ENCODE measurements around the gene C4orf50. TPM values are rescaled to one million over a fixed set of nuclear protein-coding genes. Genes with fewer than 3 reads are reported as not detected.

Gene C4orf50
- total and polyA plus RNA-seq, 2 experiments from 2014 or later: not detected

DNA sequence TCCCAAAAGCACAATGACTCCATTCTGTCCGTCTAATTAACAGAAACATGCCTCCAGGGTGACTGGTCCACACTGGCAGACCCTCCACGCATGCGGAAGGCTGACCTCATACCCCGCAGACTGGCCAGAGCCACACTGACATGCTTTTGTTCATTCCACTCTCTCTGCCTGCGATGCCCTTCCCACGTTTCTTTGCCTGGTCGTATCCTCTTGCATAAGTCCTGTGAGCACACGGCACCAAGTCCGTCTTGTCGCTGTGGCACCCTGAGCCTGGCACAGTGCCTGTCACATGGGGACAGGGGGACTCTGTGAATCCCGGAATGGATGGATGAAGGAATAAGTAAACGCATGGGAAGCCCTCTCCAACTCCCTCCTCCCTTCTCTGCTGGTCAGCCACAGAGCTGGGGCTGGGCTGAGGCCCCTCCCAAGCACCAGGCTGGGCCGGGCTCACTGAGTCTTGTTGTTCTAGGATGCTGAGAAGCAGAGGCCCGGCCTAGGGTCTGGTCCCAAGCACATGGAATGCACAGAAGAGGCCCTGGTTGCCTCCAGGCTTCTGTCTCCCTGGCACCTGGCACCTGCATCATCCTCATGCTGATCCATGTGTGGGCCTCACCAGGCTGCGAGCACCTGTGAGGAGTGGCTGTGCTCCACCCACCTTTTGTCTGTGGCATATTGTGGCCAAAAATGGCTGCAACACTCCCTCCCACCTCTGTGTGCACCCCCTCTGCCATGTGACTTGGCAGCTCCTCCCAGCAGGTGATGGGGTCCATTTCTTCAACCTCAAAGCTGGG lies 38.9 kb upstream of the C4orf50 start:
- in situ Hi-C loops (cut with MboI): no loop called here
- Histone ChIP-seq H3K4me3 (no peak overlapping the region), H2AFZ (no peak overlapping the region), H3K4me1 (ENCODE audit: insufficient read depth) (no peaks in the 10 kb centered on the region), H3F3A (ENCODE audit: insufficient read depth) (peaks cover 4% of the 10 kb centered on the region; the same call in 1 of the 2 replicates), H3K9ac (no peak overlapping the region), H3K9me2 (ENCODE audit: insufficient read depth) (no peaks in the 10 kb centered on the region), H3K27ac (no peak overlapping the region), H3K4me2 (ENCODE audit: unreplicated experiment) (no peak overlapping the region), H4K20me1 (ENCODE audit: insufficient read depth) (no peaks in the 10 kb centered on the region), H3K9me3 (ENCODE audit: low read depth) (no peaks in the 10 kb centered on the region), H3K79me2 (ENCODE audit: insufficient read depth) (no peaks in the 10 kb centered on the region), H3K36me3 (ENCODE audit: low read depth) (no peaks in the 10 kb centered on the region), H3K27me3 (replicated peaks; ENCODE audit: insufficient read depth) (no peaks in the 10 kb centered on the region)
- TF ChIP-seq EZH2 (IDR thresholded peaks at IDR 0.05; ENCODE audit: insufficient read depth, poor library complexity, severe bottlenecking): no peak
- TF ChIP-seq EZH2phosphoT487 (IDR thresholded peaks at IDR 0.05; ENCODE audit: insufficient read depth, low read depth): no peak
- no peak for DNase-seq
- 56 to 58% methylated on average over 15 of the region's 15 CpGs for WGBS, 2 experiments (ENCODE audit: low coverage in 1 of 2, low lambda C conversion rate in 2 of 2, missing lambda C conversion rate in 2 of 2)

DNA sequence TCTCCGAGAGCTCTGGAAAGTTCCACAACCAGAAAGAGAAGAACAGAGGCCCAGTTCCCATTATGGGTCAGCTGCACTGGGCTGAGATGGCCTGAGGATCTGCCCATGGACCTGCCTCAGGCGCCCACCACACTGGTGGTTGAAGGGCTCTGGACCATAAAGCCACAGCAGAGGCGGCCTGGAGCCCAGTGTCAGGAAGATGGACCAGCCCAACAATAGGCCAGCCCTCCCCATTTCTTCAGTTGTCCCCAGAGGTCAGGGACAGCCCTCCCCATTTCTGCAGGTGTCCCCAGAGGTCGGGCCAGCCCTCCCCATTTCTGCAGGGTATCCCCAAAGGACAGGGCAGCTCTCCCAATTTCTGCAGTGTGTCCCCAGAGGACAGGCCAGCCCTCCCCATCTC lies 37.2 kb upstream of the C4orf50 start:
- Histone ChIP-seq H4K20me1 (ENCODE audit: insufficient read depth) (no peaks in the 10 kb centered on the region), H3K36me3 (ENCODE audit: low read depth) (no peaks in the 10 kb centered on the region), H3K27me3 (replicated peaks; ENCODE audit: insufficient read depth) (no peaks in the 10 kb centered on the region), H3K79me2 (ENCODE audit: insufficient read depth) (no peaks in the 10 kb centered on the region), H3F3A (ENCODE audit: insufficient read depth) (peaks cover 4% of the 10 kb centered on the region; the same call in 1 of the 2 replicates), H3K4me2 (ENCODE audit: unreplicated experiment) (no peak overlapping the region), H3K4me1 (ENCODE audit: insufficient read depth) (no peaks in the 10 kb centered on the region), H3K9me2 (ENCODE audit: insufficient read depth) (no peaks in the 10 kb centered on the region), H3K9me3 (ENCODE audit: low read depth) (no peaks in the 10 kb centered on the region), H3K27ac (no peak overlapping the region), H3K9ac (no peak overlapping the region), H2AFZ (no peak overlapping the region), H3K4me3 (no peak overlapping the region)
- TF ChIP-seq EZH2 (IDR thresholded peaks at IDR 0.05; ENCODE audit: insufficient read depth, poor library complexity, severe bottlenecking): no peak
- no peak for TF ChIP-seq EZH2phosphoT487 (IDR thresholded peaks at IDR 0.05; ENCODE audit: insufficient read depth, low read depth)
- 24 to 30% methylated on average over 3 to 4 of the region's 4 CpGs for WGBS, 2 experiments (ENCODE audit: low coverage in 1 of 2, low lambda C conversion rate in 2 of 2, missing lambda C conversion rate in 2 of 2)
- in situ Hi-C loops (cut with MboI): no loop called here
- no peak for DNase-seq

DNA sequence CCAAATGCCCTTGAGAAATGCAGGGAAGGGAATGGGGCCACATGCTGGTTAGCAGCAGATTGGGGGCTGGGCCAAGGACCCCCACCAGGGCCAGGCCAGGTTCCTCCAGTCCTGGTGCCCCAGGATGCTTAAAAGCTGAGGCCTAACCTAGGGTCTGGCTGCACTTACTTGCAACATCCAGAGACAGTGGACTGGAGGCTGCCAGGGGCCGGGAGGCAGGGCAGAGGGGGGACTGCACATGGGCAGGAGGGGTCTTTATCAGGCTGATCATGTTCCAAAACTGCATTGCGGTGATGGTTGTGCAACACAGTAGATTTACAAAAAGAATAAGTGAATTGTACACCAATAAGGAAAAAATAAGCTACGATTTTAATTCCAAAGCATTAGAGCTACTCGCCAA lies 36.8 kb upstream of the C4orf50 start:
- Histone ChIP-seq H3K27ac (no peak overlapping the region), H2AFZ (no peak overlapping the region), H3F3A (ENCODE audit: insufficient read depth) (peaks cover 4% of the 10 kb centered on the region; the same call in 1 of the 2 replicates), H3K9me2 (ENCODE audit: insufficient read depth) (no peaks in the 10 kb centered on the region), H3K9ac (no peak overlapping the region), H3K4me1 (ENCODE audit: insufficient read depth) (no peaks in the 10 kb centered on the region), H3K79me2 (ENCODE audit: insufficient read depth) (no peaks in the 10 kb centered on the region), H3K4me3 (no peak overlapping the region), H3K27me3 (replicated peaks; ENCODE audit: insufficient read depth) (no peaks in the 10 kb centered on the region), H3K36me3 (ENCODE audit: low read depth) (no peaks in the 10 kb centered on the region), H3K4me2 (ENCODE audit: unreplicated experiment) (no peak overlapping the region), H3K9me3 (ENCODE audit: low read depth) (no peaks in the 10 kb centered on the region), H4K20me1 (ENCODE audit: insufficient read depth) (no peaks in the 10 kb centered on the region)
- TF ChIP-seq EZH2 (IDR thresholded peaks at IDR 0.05; ENCODE audit: insufficient read depth, poor library complexity, severe bottlenecking): no peak
- 29 to 31% methylated on average over 4 of the region's 4 CpGs for WGBS, 2 experiments (ENCODE audit: low coverage in 1 of 2, low lambda C conversion rate in 2 of 2, missing lambda C conversion rate in 2 of 2)
- DNase-seq: no peak
- in situ Hi-C loops (cut with MboI): no loop called here

DNA sequence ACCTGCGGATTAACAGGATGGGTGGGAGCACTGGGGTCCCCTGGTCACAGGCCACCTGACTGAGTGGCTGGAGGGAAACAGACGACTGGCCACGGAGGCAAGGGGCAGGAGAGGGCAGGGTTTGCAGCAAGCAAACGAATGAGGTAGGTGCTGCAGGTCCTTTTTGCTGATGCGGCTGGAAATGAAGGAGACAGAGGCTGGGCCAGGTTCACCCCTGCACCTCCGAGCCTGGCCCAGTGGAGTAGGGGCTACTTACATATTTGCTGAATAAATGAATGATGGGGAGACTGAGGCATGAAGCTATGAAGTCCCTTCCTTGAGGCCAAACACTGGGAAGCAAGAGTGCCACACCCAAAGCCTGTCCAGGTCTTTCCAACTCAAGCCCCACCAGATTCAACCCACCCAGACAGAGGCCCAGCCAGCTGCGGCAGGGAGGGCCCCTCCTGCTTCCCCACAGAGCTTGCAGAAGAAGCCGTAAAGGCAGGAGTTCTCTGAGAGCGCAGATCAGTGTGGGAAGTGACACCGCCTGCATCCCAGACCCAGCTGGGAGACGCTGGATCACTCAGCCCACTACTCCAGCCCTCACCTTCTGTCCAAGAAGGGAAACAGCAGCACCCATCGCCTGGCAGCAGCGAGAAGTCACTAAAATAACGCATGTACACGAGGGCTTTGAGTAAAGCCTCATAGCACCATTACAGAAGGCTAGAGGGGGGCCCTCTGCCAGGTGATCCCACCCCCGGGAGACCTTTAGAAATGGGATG lies 36.1 kb upstream of the C4orf50 start:
- Histone ChIP-seq H3K9me2 (ENCODE audit: insufficient read depth) (no peaks in the 10 kb centered on the region), H3K4me2 (ENCODE audit: unreplicated experiment) (no peak overlapping the region), H3K27me3 (replicated peaks; ENCODE audit: insufficient read depth) (no peaks in the 10 kb centered on the region), H3K79me2 (ENCODE audit: insufficient read depth) (no peaks in the 10 kb centered on the region), H3K9me3 (ENCODE audit: low read depth) (no peaks in the 10 kb centered on the region), H3K4me1 (ENCODE audit: insufficient read depth) (no peaks in the 10 kb centered on the region), H3K36me3 (ENCODE audit: low read depth) (no peaks in the 10 kb centered on the region), H2AFZ (no peak overlapping the region), H3K9ac (no peak overlapping the region), H3K27ac (no peak overlapping the region), H3F3A (ENCODE audit: insufficient read depth) (peaks cover 4% of the 10 kb centered on the region; the same call in 1 of the 2 replicates), H4K20me1 (ENCODE audit: insufficient read depth) (no peaks in the 10 kb centered on the region), H3K4me3 (no peak overlapping the region)
- no peak for DNase-seq
- 11 to 12% methylated on average over 16 of the region's 16 CpGs for WGBS, 2 experiments (ENCODE audit: low coverage in 1 of 2, low lambda C conversion rate in 2 of 2, missing lambda C conversion rate in 2 of 2)
- TF ChIP-seq EZH2 (IDR thresholded peaks at IDR 0.05; ENCODE audit: insufficient read depth, poor library complexity, severe bottlenecking) (no peak), EZH2phosphoT487 (IDR thresholded peaks at IDR 0.05; ENCODE audit: insufficient read depth, low read depth) (no peak)
- in situ Hi-C loops (cut with MboI): no loop called here

Measured in GM23248 (cell line).